Caco-2 (cell line): ENCODE results near the gene LDLRAD2. TPM values are rescaled to one million over a fixed set of nuclear protein-coding genes. Genes with fewer than 3 reads are reported as not detected.

ENCODE experiments used
- BruUV-seq: library from RNA; stranded (reverse); fragments of 400-500 nt; replicated peaks from 2 replicates; lab custom pipeline; 2021; lab: Mats Ljungman, UMichigan
- CTCF ChIA-PET: fragments of 300-600 bp; sonication (Branson Sonifier 250); formaldehyde crosslinking; loops from one replicate; lab custom pipeline; 2022; ENCODE audit warnings: antibody characterized with exemption; lab: Charles Lee
- POLR2A ChIA-PET: fragments of 300-600 bp; sonication (Branson Sonifier 250); formaldehyde crosslinking; loops from one replicate; lab custom pipeline; 2022; ENCODE audit warnings: antibody characterized with exemption; lab: Charles Lee
- DNase-seq, 2 experiments: peaks; one replicate each; pipeline versions ENCODE4 v3.0.0 to v3.0.0-alpha.2; 2020 to 2022
- H3K27me3 ChIP-seq: replicated peaks from 2 replicates; pipeline ENCODE4 v1.6.0; 2011; ENCODE audit warnings: low read length; ENCODE audit not compliant: control insufficient read depth, insufficient read depth
- H3K36me3 ChIP-seq: 2 replicates; pipeline ENCODE4 v1.5.1; 2011; ENCODE audit warnings: low read length; ENCODE audit not compliant: control insufficient read depth, insufficient read depth
- H3K4me1 ChIP-seq: fragments of 250-450 bp; sonication (Bioruptor Pico); 2 replicates; pipeline ENCODE4 v1.5.1; 2020; ENCODE audit warnings: mild to moderate bottlenecking
- H3K4me3 ChIP-seq: 2 replicates; pipeline ENCODE4 v1.5.1; 2011; ENCODE audit warnings: low read depth, mild to moderate bottlenecking, control low read depth, low read length
- H3K9me3 ChIP-seq: fragments of 250-450 bp; sonication (Bioruptor Pico); 2 replicates; pipeline ENCODE4 v1.5.1; 2020; ENCODE audit warnings: mild to moderate bottlenecking, moderate library complexity
- H3K27ac Mint-ChIP-seq: one replicate; pipeline ENCODE4 v1.8.0; 2022; ENCODE audit warnings: mixed read lengths; ENCODE audit not compliant: unreplicated experiment
- H3K27me3 Mint-ChIP-seq: one replicate; pipeline ENCODE4 v1.8.0; 2022; ENCODE audit warnings: mixed read lengths; ENCODE audit not compliant: insufficient read depth, unreplicated experiment
- H3K36me3 Mint-ChIP-seq: one replicate; pipeline ENCODE4 v1.8.0; 2022; ENCODE audit warnings: mild to moderate bottlenecking, mixed read lengths; ENCODE audit not compliant: insufficient read depth, unreplicated experiment
- H3K4me1 Mint-ChIP-seq: one replicate; pipeline ENCODE4 v1.8.0; 2022; ENCODE audit warnings: low read depth, mixed read lengths; ENCODE audit not compliant: unreplicated experiment
- H3K4me3 Mint-ChIP-seq: one replicate; pipeline ENCODE4 v1.8.0; 2022; ENCODE audit warnings: mild to moderate bottlenecking, moderate library complexity, mixed read lengths; ENCODE audit not compliant: unreplicated experiment
- H3K9me3 Mint-ChIP-seq: one replicate; pipeline ENCODE4 v1.8.0; 2022; ENCODE audit warnings: mixed read lengths; ENCODE audit not compliant: unreplicated experiment
- intact Hi-C: fragments of 100-400 bp; cut with micrococcal nuclease; formaldehyde crosslinking; loops from one replicate; pipeline ENCODE4 v1.10.0; 2022; ENCODE audit not compliant: unreplicated experiment
- total RNA-seq: library from RNA; stranded (reverse); gene quantifications from 2 replicates; pipeline ENCODE4 v1.2.3, GENCODE V29; 2022
- TF ChIP-seq, protein P1 (sequence below), 2 experiments: fragments of 200-600 bp in 1 of 2; IDR thresholded peaks; 1 replicate in 1 of 2; 2 replicates in 1 of 2; pipeline versions ENCODE4 v1.5.1 to v1.8.0; 2011 to 2022; ENCODE audit warnings: antibody characterized with exemption in 1 of 2, control low read depth in 1 of 2, inconsistent platforms in 1 of 2, low read depth in 1 of 2, low read length in 1 of 2, mild to moderate bottlenecking in 1 of 2, moderate library complexity in 1 of 2; ENCODE audit not compliant: insufficient read depth in 1 of 2, severe bottlenecking in 1 of 2, unreplicated experiment in 1 of 2

The LDLRAD2 gene
- total RNA-seq, 1 experiment from 2014 or later, result not detected

DNA sequence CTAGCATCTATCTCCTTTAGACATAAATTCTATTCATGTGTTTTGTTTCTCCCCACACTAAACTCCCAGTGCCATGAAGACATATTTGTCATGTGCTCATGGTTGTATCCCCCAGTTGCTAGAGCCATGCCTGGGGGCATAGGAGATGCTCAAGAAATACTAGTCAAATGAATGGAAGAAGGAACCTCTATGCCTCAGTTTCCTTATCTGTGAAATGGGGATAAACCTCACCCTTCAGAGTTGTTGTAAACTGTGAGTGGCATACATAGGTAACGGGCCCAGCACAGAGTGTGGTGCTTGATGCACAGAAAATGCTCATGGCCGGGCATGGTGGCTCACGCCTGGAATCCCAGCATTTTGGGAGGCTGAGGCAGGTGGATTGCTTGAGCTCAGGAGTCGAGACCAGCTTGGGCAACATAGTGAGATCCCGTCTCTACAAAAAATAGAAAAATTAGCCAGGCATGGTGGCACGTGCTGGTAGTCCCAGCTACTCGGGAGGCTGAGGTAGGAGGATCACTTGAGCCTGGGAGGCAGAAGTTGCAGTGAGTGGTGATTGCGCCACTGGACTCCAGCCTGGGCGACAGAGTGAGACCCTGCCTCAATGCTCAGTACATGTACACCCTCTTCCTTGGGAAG, 8.7 kb downstream of the LDLRAD2 start:
- POLR2A ChIA-PET, result no interaction called here

DNA sequence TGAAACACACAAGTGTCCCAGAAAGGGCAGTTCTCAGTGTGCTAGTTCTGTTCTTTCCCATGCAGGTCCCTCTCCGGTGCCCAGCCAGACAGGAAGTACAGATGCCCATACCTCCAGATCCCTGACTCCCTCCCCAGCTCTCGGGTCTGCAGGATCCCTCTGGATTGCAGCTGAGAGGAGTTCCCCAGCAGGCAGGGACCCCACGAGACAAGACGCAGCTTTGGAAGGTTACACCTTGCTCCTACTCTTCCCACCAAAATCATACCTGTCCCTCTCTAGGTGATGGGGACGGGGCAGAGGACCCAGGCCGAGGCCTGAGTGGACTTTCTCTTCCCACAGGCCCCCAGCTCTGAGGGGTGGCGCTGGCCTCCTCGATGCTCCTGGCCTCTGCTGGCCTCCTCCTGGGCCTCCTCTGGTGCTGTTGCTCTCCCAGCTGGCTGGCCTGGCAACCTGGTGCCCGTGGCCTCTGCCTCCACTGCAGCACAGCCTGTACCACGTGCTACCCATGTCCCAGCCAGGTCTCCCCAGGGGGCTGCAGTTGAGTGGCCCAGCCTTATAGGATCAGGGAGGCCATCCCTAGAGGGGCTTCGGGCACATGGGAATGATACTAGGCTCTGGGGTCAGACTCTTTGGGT, 9.4 kb downstream of the LDLRAD2 start:
- no peaks in the 10 kb centered on the region for H3K9me3 ChIP-seq

More for the DNA sequence above, 8.7 kb downstream of the LDLRAD2 start:
- no peaks in the 10 kb centered on the region; the same call in 1 of the 2 replicates for H3K36me3 ChIP-seq
- CTCF ChIA-PET, result no interaction called here
- H3K4me1 ChIP-seq, result no peaks in the 10 kb centered on the region
- Mint-ChIP-seq H3K4me3 (no peak overlapping the region), H3K27ac (no peak overlapping the region), H3K36me3 (peaks cover 25% of the 10 kb centered on the region), H3K9me3 (no peaks in the 10 kb centered on the region), H3K27me3 (no peaks in the 10 kb centered on the region), H3K4me1 (no peaks in the 10 kb centered on the region)
- intact Hi-C loops, result no loop called here
- no TSS peak for BruUV-seq
- no peak overlapping the region for H3K4me3 ChIP-seq
- TF ChIP-seq, protein P1, sequence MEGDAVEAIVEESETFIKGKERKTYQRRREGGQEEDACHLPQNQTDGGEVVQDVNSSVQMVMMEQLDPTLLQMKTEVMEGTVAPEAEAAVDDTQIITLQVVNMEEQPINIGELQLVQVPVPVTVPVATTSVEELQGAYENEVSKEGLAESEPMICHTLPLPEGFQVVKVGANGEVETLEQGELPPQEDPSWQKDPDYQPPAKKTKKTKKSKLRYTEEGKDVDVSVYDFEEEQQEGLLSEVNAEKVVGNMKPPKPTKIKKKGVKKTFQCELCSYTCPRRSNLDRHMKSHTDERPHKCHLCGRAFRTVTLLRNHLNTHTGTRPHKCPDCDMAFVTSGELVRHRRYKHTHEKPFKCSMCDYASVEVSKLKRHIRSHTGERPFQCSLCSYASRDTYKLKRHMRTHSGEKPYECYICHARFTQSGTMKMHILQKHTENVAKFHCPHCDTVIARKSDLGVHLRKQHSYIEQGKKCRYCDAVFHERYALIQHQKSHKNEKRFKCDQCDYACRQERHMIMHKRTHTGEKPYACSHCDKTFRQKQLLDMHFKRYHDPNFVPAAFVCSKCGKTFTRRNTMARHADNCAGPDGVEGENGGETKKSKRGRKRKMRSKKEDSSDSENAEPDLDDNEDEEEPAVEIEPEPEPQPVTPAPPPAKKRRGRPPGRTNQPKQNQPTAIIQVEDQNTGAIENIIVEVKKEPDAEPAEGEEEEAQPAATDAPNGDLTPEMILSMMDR (IDR thresholded peaks at IDR 0.05; ENCODE audit: insufficient read depth in 1 of 2, low read depth in 1 of 2, low read length in 1 of 2, severe bottlenecking in 1 of 2, unreplicated experiment in 1 of 2), result no peak
- no peaks in the 10 kb centered on the region for H3K27me3 ChIP-seq
- no peaks in the 10 kb centered on the region for H3K9me3 ChIP-seq
- no peak for DNase-seq

DNA sequence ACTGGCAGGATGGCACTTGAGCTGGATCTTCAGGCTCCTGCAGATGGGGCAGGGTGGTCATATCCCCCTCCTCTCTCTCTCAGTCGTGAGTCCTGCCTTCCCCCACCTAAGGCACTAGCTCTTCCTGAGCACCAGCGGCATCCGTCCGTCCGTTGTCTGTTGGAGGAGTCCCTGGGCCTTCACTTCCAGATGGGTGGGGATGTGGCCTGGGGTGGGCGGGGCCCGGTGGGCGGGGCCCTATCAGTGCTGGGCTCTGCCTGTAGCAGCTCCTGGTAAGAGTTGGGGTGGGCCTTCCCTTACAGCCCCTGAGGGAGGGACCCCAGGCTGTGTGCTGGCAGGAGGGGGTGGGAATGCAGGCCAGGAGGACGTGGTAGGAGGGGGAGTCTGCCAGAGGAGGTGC, 10.3 kb downstream of the LDLRAD2 start:
- Mint-ChIP-seq H3K27ac (no peak overlapping the region), H3K9me3 (no peaks in the 10 kb centered on the region), H3K27me3 (no peaks in the 10 kb centered on the region), H3K36me3 (peaks cover 40% of the 10 kb centered on the region), H3K4me3 (no peak overlapping the region), H3K4me1 (no peaks in the 10 kb centered on the region)
- Histone ChIP-seq H3K4me3 (no peak overlapping the region), H3K9me3 (no peaks in the 10 kb centered on the region), H3K36me3 (peaks cover 1% of the 10 kb centered on the region; the same call in 1 of the 2 replicates), H3K4me1 (no peaks in the 10 kb centered on the region), H3K27me3 (no peaks in the 10 kb centered on the region)
- POLR2A ChIA-PET, result no interaction called here
- DNase-seq, result no peak
- TF ChIP-seq, protein P1 (IDR thresholded peaks at IDR 0.05; ENCODE audit: insufficient read depth in 1 of 2, low read depth in 1 of 2, low read length in 1 of 2, severe bottlenecking in 1 of 2, unreplicated experiment in 1 of 2), result no peak
- intact Hi-C loops, result no loop called here
- no TSS peak for BruUV-seq
- CTCF ChIA-PET, result interaction anchor here (0.7 kb wide), 1 partner anchor 174 kb away, joined by 3 read pairs; no protein-coding TSS in a partner anchor

More for the DNA sequence above, 9.4 kb downstream of the LDLRAD2 start:
- H3K27me3 ChIP-seq, result no peaks in the 10 kb centered on the region
- no peaks in the 10 kb centered on the region for H3K4me1 Mint-ChIP-seq
- H3K27ac Mint-ChIP-seq, result no peak overlapping the region
- peaks cover 32% of the 10 kb centered on the region for H3K36me3 Mint-ChIP-seq
- ChIA-PET POLR2A (no interaction called here), CTCF (interaction anchor here (0.7 kb wide), 1 partner anchor 174 kb away, joined by 3 read pairs; no protein-coding TSS in a partner anchor)
- intact Hi-C loops, result no loop called here
- no peaks in the 10 kb centered on the region for H3K9me3 Mint-ChIP-seq
- TF ChIP-seq, protein P1 (IDR thresholded peaks at IDR 0.05; ENCODE audit: insufficient read depth in 1 of 2, low read depth in 1 of 2, low read length in 1 of 2, severe bottlenecking in 1 of 2, unreplicated experiment in 1 of 2), result no peak
- no peak overlapping the region for H3K4me3 Mint-ChIP-seq
- BruUV-seq, result no TSS peak
- peaks cover 1% of the 10 kb centered on the region; the same call in 1 of the 2 replicates for H3K36me3 ChIP-seq
- no peak for DNase-seq
- no peaks in the 10 kb centered on the region for H3K27me3 Mint-ChIP-seq
- no peaks in the 10 kb centered on the region for H3K4me1 ChIP-seq
- no peak overlapping the region for H3K4me3 ChIP-seq
